SU-DHL-6 (cell line): ENCODE results near the gene SFMBT2.

Experiments
- H2AFZ ChIP-seq: fragments of 200-600 bp; sonication (generic); 2 replicates; pipeline ENCODE4 v1.6.1; 2014; ENCODE audit warnings: low read depth, mild to moderate bottlenecking, moderate library complexity, mixed read lengths, antibody characterized with exemption, low read length; ENCODE audit not compliant: severe bottlenecking
- H3F3A ChIP-seq: fragments of 200-600 bp; shearing (Covaris generic); 2 replicates; pipeline ENCODE4 v1.6.0; 2016; ENCODE audit warnings: antibody characterized with exemption, mild to moderate bottlenecking; ENCODE audit not compliant: insufficient read depth
- H3K27ac ChIP-seq: fragments of 200-600 bp; sonication (generic); 2 replicates; pipeline ENCODE4 v1.5.1; 2016; ENCODE audit warnings: low read depth, mild to moderate bottlenecking, low read length, moderate library complexity, mixed read lengths
- H3K27me3 ChIP-seq: fragments of 200-600 bp; sonication (generic), shearing (Covaris generic); 2 replicates; pipeline ENCODE4 v1.6.0; 2014; ENCODE audit warnings: mild to moderate bottlenecking, low read length
- H3K36me3 ChIP-seq: fragments of 200-600 bp; sonication (generic); 2 replicates; pipeline ENCODE4 v1.6.1; 2014; ENCODE audit warnings: mild to moderate bottlenecking, low read length, mixed read lengths
- H3K4me2 ChIP-seq: fragments of 300-600, 200-600 bp; shearing (Covaris generic), sonication (generic); 2 replicates; pipeline ENCODE4 v1.6.0; 2014; ENCODE audit warnings: low read length, low read depth, mild to moderate bottlenecking; ENCODE audit not compliant: poor library complexity, severe bottlenecking
- H3K4me3 ChIP-seq: fragments of 200-600 bp; sonication (generic); 2 replicates; pipeline ENCODE4 v1.5.1; 2014; ENCODE audit warnings: antibody characterized with exemption, low read length, mild to moderate bottlenecking, mixed read lengths; ENCODE audit not compliant: insufficient read depth, poor library complexity, severe bottlenecking
- H3K79me2 ChIP-seq: fragments of 200-600 bp; sonication (generic); 2 replicates; pipeline ENCODE4 v1.6.1; 2014; ENCODE audit warnings: mild to moderate bottlenecking, low read length, moderate library complexity; ENCODE audit not compliant: insufficient read depth
- H3K9ac ChIP-seq: fragments of 200-600 bp; sonication (generic); 2 replicates; pipeline ENCODE4 v1.7.0; 2014; ENCODE audit warnings: mild to moderate bottlenecking, low read length
- H3K9me2 ChIP-seq: fragments of 200-600 bp; sonication (generic); replicated peaks from 2 replicates; pipeline ENCODE4 v1.6.1; 2014; ENCODE audit warnings: low read length; ENCODE audit not compliant: insufficient read depth
- H3K9me3 ChIP-seq: fragments of 200-600 bp; sonication (generic); 2 replicates; pipeline ENCODE4 v1.6.1; 2014; ENCODE audit warnings: low read length, mixed read lengths; ENCODE audit not compliant: insufficient read depth
- H4K20me1 ChIP-seq: fragments of 200-600 bp; sonication (generic); 2 replicates; pipeline ENCODE4 v1.6.1; 2014; ENCODE audit warnings: low read depth, mild to moderate bottlenecking, antibody characterized with exemption, low read length, moderate library complexity, mixed read lengths
- CTCF ChIP-seq: fragments of 200-600 bp; sonication (generic); IDR thresholded peaks from one replicate; pipeline ENCODE4 v1.5.1; 2017; ENCODE audit warnings: antibody characterized with exemption, mild to moderate bottlenecking, low read length, moderate library complexity; ENCODE audit not compliant: insufficient read depth, poor library complexity, severe bottlenecking
- EZH2phosphoT487 ChIP-seq: fragments of 200-600 bp; sonication (generic), shearing (Covaris generic); conservative IDR thresholded peaks from 2 replicates; pipeline ENCODE4 v1.6.1; 2018; ENCODE audit warnings: mild to moderate bottlenecking, antibody characterized with exemption, low read length, moderate library complexity, mixed read lengths

The SFMBT2 gene

GRCh38 chr10:7283246-7283645, 127.6 kb downstream of the SFMBT2 start:
- Histone ChIP-seq H3K36me3 (no peaks in the 10 kb centered on the region), H3K4me2 (no peak overlapping the region), H3K27ac (no peak overlapping the region), H2AFZ (no peak overlapping the region), H3K9me3 (no peaks in the 10 kb centered on the region), H3K4me3 (no peak overlapping the region), H3K27me3 (no peaks in the 10 kb centered on the region), H3K9me2 (no peaks in the 10 kb centered on the region), H3K9ac (no peak overlapping the region), H4K20me1 (no peaks in the 10 kb centered on the region), H3K79me2 (peaks cover 9% of the 10 kb centered on the region), H3F3A (no peaks in the 10 kb centered on the region)
- TF ChIP-seq CTCF, result no peak
- no peak for TF ChIP-seq EZH2phosphoT487

- H3K4me3 ChIP-seq, result no peak overlapping the region
- no peak for TF ChIP-seq CTCF
- no peak for TF ChIP-seq EZH2phosphoT487
- peaks cover 2% of the 10 kb centered on the region; the same call in 1 of the 2 replicates for H3K79me2 ChIP-seq
- no peaks in the 10 kb centered on the region for H3K9me2 ChIP-seq
- no peak overlapping the region for H2AFZ ChIP-seq
- H3K36me3 ChIP-seq, result no peaks in the 10 kb centered on the region
- no peaks in the 10 kb centered on the region for H3K27me3 ChIP-seq
- H4K20me1 ChIP-seq, result no peaks in the 10 kb centered on the region
- H3F3A ChIP-seq, result no peaks in the 10 kb centered on the region
- no peak overlapping the region for H3K27ac ChIP-seq
- H3K9ac ChIP-seq, result no peak overlapping the region
- H3K4me2 ChIP-seq, result no peak overlapping the region
- no peaks in the 10 kb centered on the region for H3K9me3 ChIP-seq
These were observed 128.4 kb downstream of the SFMBT2 start for GRCh38 chr10:7282457-7282856.

GRCh38 chr10:7281429-7281828, 129.4 kb downstream of the SFMBT2 start:
- Histone ChIP-seq H3F3A (no peaks in the 10 kb centered on the region), H3K79me2 (no peaks in the 10 kb centered on the region), H3K9me3 (no peaks in the 10 kb centered on the region), H3K9me2 (no peaks in the 10 kb centered on the region), H3K9ac (no peak overlapping the region), H3K27ac (no peak overlapping the region), H4K20me1 (no peaks in the 10 kb centered on the region), H2AFZ (no peak overlapping the region), H3K36me3 (no peaks in the 10 kb centered on the region), H3K4me2 (no peak overlapping the region), H3K4me3 (no peak overlapping the region), H3K27me3 (no peaks in the 10 kb centered on the region)
- TF ChIP-seq CTCF (no peak), EZH2phosphoT487 (no peak)
